Fibroblast of mammary gland (primary cell): ENCODE results near the gene SEZ6.
A peak's percentile ranks its signal among the peaks of the same experiment; 100 is the strongest.

Source experiments
- DNase-seq: peaks from one replicate; pipeline ENCODE4 v3.0.0-alpha.2; 2010; ENCODE audit warnings: low read depth
- H3K4me3 ChIP-seq: 2 replicates; pipeline ENCODE4 v1.5.1; 2011; ENCODE audit warnings: low read depth, mild to moderate bottlenecking, low read length, moderate library complexity; ENCODE audit not compliant: control insufficient read depth
- TF ChIP-seq, protein P1 (sequence below): conservative IDR thresholded peaks from 2 replicates; pipeline ENCODE4 v1.5.1; 2011; ENCODE audit warnings: low read depth, low read length, inconsistent platforms; ENCODE audit not compliant: control insufficient read depth, insufficient read depth

SEZ6 gene

DNA sequence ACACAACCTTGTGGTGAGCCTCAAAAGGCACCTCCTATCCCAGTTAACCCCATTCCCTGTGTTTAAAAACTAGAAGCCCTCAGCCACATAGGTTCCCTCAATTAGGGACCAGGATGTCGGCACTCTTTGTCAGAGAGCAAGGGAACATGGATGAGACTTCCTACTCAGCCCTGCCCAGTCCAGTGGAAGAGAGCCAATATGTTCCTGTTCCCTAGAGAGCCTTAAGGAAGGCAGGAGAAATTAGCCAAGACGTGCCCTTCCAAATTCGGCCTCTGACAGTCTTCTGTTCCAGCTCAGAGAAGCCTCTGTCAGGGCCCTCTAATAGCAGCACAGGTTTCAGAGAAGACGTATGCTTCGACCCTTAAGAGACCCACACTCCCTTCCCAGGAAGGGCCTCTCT lies 88.4 kb downstream of the SEZ6 start:
- TF ChIP-seq, protein P1, sequence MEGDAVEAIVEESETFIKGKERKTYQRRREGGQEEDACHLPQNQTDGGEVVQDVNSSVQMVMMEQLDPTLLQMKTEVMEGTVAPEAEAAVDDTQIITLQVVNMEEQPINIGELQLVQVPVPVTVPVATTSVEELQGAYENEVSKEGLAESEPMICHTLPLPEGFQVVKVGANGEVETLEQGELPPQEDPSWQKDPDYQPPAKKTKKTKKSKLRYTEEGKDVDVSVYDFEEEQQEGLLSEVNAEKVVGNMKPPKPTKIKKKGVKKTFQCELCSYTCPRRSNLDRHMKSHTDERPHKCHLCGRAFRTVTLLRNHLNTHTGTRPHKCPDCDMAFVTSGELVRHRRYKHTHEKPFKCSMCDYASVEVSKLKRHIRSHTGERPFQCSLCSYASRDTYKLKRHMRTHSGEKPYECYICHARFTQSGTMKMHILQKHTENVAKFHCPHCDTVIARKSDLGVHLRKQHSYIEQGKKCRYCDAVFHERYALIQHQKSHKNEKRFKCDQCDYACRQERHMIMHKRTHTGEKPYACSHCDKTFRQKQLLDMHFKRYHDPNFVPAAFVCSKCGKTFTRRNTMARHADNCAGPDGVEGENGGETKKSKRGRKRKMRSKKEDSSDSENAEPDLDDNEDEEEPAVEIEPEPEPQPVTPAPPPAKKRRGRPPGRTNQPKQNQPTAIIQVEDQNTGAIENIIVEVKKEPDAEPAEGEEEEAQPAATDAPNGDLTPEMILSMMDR, result no peak
- DNase-seq, result peak; percentile 46
- no peak overlapping the region for H3K4me3 ChIP-seq

DNA sequence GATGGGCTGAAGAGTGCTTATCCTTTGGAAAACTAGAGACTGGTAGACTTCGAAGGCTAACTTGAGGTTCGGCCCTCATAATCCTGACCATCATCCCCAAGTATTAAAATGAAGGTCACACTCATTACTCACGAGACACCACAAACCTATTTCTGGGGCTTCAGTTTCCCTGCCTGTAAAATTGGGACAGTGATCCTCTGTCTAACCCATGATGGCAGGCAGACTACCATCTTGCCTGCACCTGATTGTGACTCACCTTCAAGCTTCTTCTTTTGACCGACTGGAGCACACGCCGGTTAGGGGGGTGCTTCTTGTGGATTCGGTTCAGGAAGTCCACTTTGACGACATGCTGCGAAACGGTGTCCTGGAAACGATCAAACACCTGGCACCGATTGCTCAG lies 88.8 kb downstream of the SEZ6 start:
- H3K4me3 ChIP-seq, result no peak overlapping the region
- TF ChIP-seq, protein P1, result no peak
- no peak for DNase-seq

DNA sequence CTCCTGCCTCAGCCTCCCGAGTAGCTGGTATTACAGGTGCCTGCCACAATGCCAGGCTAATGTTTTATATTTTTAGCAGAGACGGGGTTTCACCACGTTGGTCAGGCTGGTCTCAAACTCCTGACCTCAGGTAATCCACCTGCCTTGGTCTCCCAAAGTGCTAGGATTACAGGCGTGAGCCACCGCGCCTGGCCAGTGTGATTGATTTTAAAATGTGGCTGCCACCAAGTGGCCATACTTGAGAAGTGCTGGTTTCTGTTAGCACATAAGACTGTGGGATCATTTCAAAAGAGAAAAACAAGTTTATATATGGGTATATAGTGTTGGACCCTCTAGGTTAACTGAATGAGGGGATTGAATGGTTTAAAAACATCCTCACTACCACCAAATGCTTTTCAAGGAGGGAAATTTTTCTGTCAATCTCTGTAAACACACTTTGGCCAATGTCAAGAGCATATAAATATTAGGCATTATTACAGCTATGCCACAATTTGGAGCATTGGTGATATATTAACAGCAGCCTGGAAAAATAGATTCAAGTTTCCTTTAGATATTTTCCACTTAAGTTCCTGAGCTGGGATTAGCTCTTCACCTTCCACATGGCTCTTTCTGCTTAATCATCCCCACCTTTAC lies 89.4 kb downstream of the SEZ6 start:
- no peak overlapping the region for H3K4me3 ChIP-seq
- TF ChIP-seq, protein P1, result peak; percentile 54
- peak; percentile 57 for DNase-seq

DNA sequence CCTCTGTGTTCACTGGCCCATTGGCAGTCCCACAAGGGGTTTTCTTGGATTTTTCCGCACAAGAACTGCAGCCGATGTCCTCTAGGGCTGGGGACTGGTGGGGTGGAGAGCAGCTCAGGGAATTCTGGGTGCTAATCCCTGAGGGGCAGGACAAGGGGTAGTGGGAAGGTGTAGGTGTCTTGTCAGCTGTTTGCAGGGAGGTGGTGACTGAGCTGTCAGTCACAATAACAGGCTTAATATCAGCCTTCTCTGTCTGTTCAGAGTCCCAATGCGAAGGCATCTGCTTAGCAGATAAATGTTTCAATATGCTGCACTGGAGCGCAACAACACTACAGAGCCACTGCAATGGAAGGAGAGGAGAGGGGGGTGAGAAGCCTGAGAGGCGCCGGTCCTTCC lies 92.9 kb downstream of the SEZ6 start:
- TF ChIP-seq, protein P1, result no peak
- DNase-seq, result no peak
- H3K4me3 ChIP-seq, result no peak overlapping the region

DNA sequence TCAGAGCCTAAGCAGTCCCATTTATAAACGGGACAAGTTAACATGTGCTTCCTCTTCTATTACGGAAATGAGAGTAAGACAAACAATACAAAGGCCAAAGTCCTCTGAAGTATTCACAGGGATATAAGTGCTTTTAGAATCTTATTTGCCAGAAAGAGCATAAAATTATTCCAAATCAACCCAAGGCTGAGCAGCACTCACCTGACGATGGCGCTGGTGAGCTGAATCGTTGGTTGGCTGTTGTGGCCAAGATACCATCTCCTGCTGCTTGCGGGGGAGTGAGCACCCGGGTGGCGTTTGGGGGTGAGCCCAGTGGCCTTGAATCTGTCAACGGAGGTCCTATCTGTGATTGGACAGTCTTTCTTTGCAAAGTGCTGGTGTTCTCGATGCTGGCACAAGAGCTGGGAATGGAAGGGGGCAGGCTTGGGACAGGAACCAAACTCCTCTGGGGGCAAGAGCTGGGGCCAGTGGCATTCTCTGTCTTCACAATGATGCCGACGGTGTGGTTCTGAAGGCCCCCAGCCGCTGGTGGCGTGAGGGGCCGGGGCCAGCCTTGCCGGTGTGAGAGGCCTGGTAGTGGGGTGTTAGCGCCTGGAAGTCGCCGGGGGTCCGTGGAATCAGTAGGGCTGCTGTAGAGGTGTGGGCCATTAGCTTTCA lies 93.4 kb downstream of the SEZ6 start:
- DNase-seq, result no peak
- no peak overlapping the region for H3K4me3 ChIP-seq
- TF ChIP-seq, protein P1, result peak; percentile 42

DNA sequence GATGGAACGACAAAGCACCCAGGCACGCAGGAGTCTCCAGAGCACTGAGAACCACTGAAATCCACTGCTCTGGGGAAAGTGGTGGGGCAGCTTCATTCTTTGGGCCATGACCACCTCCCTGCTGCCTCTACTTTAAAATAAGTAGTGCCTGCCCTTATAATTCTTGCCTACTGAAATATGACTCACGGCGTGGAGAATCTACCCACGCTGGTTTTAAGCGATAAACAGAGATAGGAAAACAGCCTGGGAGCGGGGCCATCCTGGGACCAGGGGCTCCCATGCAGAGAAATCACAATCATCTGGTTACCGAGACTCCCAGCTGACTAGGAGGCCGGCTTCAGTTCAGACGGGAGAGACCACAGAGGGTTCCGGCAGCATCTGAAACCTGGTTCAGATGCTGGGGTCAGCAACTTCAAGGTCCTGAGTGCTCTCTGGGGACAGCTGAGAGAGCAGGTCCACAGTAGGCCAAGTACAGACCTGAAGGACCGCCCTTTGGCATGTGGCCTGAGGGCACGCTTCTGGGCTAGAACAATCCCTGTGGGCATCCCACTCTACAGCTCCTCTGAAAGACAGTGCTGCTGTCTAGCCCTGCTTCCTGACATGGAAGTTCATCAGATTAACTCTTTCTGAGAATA lies 94.3 kb downstream of the SEZ6 start:
- TF ChIP-seq, protein P1, result no peak
- no peak overlapping the region for H3K4me3 ChIP-seq
- no peak for DNase-seq
